ENCODE measurements around the gene MARCKSL1. TPM values are rescaled to one million over a fixed set of nuclear protein-coding genes. Genes with fewer than 3 reads are reported as not detected.

The MARCKSL1 gene
- total and polyA plus RNA-seq, 2 of the 8 experiments (the other 6 are each of a cell fraction or from before 2014, with no cell fraction given), result 536 to 558 TPM

DNA sequence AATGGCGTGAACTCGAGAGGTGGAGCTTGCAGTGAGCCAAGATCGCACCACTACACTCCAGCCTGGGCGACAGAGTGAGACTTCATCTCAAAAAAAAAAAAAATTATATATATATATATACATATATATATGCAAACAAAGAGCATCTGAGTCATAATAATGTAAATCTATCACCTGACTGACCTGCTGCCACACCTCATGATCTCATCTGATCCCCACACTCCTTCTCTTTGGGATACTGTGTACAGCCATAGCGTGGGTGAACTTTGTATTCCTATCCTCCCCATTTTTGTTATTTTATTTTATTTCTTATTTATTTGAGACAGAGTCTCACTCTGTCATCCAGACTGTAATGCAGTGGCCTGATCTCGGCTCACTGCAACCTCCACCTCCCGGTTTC, 46.8 kb downstream of the MARCKSL1 start (continued):
- TF ChIP-seq KDM5A (IDR thresholded peaks at IDR 0.05; ENCODE audit: low read length), result no peak
- no peak for TF ChIP-seq YY1 (IDR thresholded peaks at IDR 0.05; ENCODE audit: low read depth, low read length)
- TF ChIP-seq RXRA (IDR thresholded peaks at IDR 0.05; ENCODE audit: insufficient read depth, low read depth, low read length), result no peak
- no peak for TF ChIP-seq FOSL1 (IDR thresholded peaks at IDR 0.05; ENCODE audit: insufficient read depth, low read depth, low read length)
- TF ChIP-seq BRCA1 (IDR thresholded peaks at IDR 0.05; ENCODE audit: low read depth, low read length), result no peak
- TF ChIP-seq POLR2AphosphoS5 (IDR thresholded peaks at IDR 0.05; ENCODE audit: low read depth, low read length), result no peak
- no peak for TF ChIP-seq KDM1A (IDR thresholded peaks at IDR 0.05; ENCODE audit: borderline replicate concordance, low read length)

Data from H1 (cell line).